Fibroblast of lung (primary cell): ENCODE results near the gene IL25. TPM values are rescaled to one million over a fixed set of nuclear protein-coding genes. Genes with fewer than 3 reads are reported as not detected.
"Not testable (repeated sequence)": the region's sequence is repeated elsewhere in the genome, so short reads cannot be mapped to it uniquely, and the experiment has no call there.

Source experiments
- DNase-seq, 2 donors: peaks; one replicate each; pipeline versions ENCODE4 v3.0.0 to v3.0.0-alpha.2; 2010; ENCODE audit warnings: low read depth in 2 of 2
- H2AFZ ChIP-seq: 2 replicates; pipeline ENCODE4 v1.5.1; 2012; ENCODE audit warnings: low read length, control low read depth, inconsistent platforms
- H3K27ac ChIP-seq: 2 replicates; pipeline ENCODE4 v1.5.1; 2011; ENCODE audit warnings: low read length, control low read depth; ENCODE audit not compliant: insufficient read depth
- H3K27me3 ChIP-seq: 2 replicates; pipeline ENCODE4 v1.5.1; 2011; ENCODE audit warnings: mild to moderate bottlenecking, low read length; ENCODE audit not compliant: control insufficient read depth, insufficient read depth
- H3K36me3 ChIP-seq: 2 replicates; pipeline ENCODE4 v1.5.1; 2011; ENCODE audit warnings: low read length; ENCODE audit not compliant: control insufficient read depth, insufficient read depth
- H3K4me1 ChIP-seq: 2 replicates; pipeline ENCODE4 v1.5.1; 2011; ENCODE audit warnings: low read length; ENCODE audit not compliant: control insufficient read depth, insufficient read depth; ENCODE audit errors: extremely low read depth
- H3K4me2 ChIP-seq: 2 replicates; pipeline ENCODE4 v1.5.1; 2011; ENCODE audit warnings: low read length, control low read depth; ENCODE audit not compliant: insufficient read depth; ENCODE audit errors: extremely low read depth
- H3K4me3 ChIP-seq, 4 experiments: fragments of 200-600 bp in 1 of 4; sonication (generic) in 1 of 4; replicated peaks in 1 of 4; 2 replicates each; pipeline ENCODE4 v1.5.1; 2011 to 2016; ENCODE audit warnings: low read length in 4 of 4, low read depth in 3 of 4, mild to moderate bottlenecking in 3 of 4, control low read depth in 2 of 4, inconsistent platforms in 1 of 4, mixed read lengths in 1 of 4; ENCODE audit not compliant: insufficient read depth in 1 of 4; ENCODE audit errors: control extremely low read depth in 1 of 4
- H3K79me2 ChIP-seq: 2 replicates; pipeline ENCODE4 v1.5.1; 2012; ENCODE audit warnings: mild to moderate bottlenecking, low read length, inconsistent platforms; ENCODE audit not compliant: control insufficient read depth, insufficient read depth
- H3K9ac ChIP-seq: 2 replicates; pipeline ENCODE4 v1.5.1; 2011; ENCODE audit warnings: mild to moderate bottlenecking, low read length, control low read depth; ENCODE audit not compliant: insufficient read depth
- H3K9me3 ChIP-seq: 2 replicates; pipeline ENCODE4 v1.5.1; 2012; ENCODE audit warnings: low read depth, low read length; ENCODE audit not compliant: control insufficient read depth, insufficient read depth
- H4K20me1 ChIP-seq: 2 replicates; pipeline ENCODE4 v1.5.1; 2011; ENCODE audit warnings: low read length; ENCODE audit not compliant: control insufficient read depth, insufficient read depth; ENCODE audit errors: extremely low read depth
- CTCF ChIP-seq, 2 donors: IDR thresholded peaks in 1 of 2; conservative IDR thresholded peaks in 1 of 2; 1 replicate in 1 of 2; 2 replicates in 1 of 2; pipeline ENCODE4 v1.5.1; 2011 to 2012; ENCODE audit warnings: low read length in 2 of 2, control low read depth in 1 of 2, inconsistent platforms in 1 of 2, low read depth in 1 of 2, mild to moderate bottlenecking in 1 of 2
- EZH2 ChIP-seq: IDR thresholded peaks from 2 replicates; pipeline ENCODE4 v1.5.1; 2012; ENCODE audit warnings: low read length, control low read depth, mild to moderate bottlenecking; ENCODE audit errors: missing control alignments
- polyA plus RNA-seq, 2 donors: library from polyadenylated mRNA; depleted of rRNA in 1 of 2; stranded (reverse) in 1 of 2; unstranded in 1 of 2; fragments of >200 nt; gene quantifications; 2 replicates each; pipeline ENCODE4 v1.2.1, GENCODE V29; 2011 to 2012; ENCODE audit warnings: missing spikeins in 1 of 2
- total RNA-seq: library from RNA; depleted of rRNA; stranded (reverse); fragments of >200 nt; gene quantifications from 2 replicates; pipeline ENCODE4 v1.2.1, GENCODE V29; 2014

Gene IL25
- total and polyA plus RNA-seq, 2 donors (not counting 1 experiment from before 2014, with no cell fraction given): not detected

GRCh38 chr14:23416801-23417200, 44.2 kb downstream of the IL25 start:
- H3K9me3 ChIP-seq: no peaks in the 10 kb centered on the region
- no peak overlapping the region for H3K4me3 ChIP-seq
- no peaks in the 10 kb centered on the region for H3K36me3 ChIP-seq
- no peak overlapping the region for H3K27ac ChIP-seq
- H3K4me2 ChIP-seq: no peak overlapping the region
- H3K4me1 ChIP-seq: no peaks in the 10 kb centered on the region
- no peaks in the 10 kb centered on the region for H3K79me2 ChIP-seq
- no peak overlapping the region for H3K9ac ChIP-seq
- TF ChIP-seq CTCF (conservative IDR thresholded peaks at IDR 0.05 in 1 of 2, IDR thresholded peaks at IDR 0.05 in 1 of 2; ENCODE audit: low read depth in 1 of 2, low read length in 2 of 2): no peak
- no peak for TF ChIP-seq EZH2
- no peak overlapping the region for H2AFZ ChIP-seq
- no peak for DNase-seq
- no peaks in the 10 kb centered on the region for H4K20me1 ChIP-seq
- peaks cover 8% of the 10 kb centered on the region for H3K27me3 ChIP-seq

- not testable (repeated sequence) for H4K20me1 ChIP-seq, DNase-seq, H3K9me3 ChIP-seq, H3K79me2 ChIP-seq, H3K4me2 ChIP-seq, H3K9ac ChIP-seq, H3K27me3 ChIP-seq, H3K27ac ChIP-seq, H3K4me1 ChIP-seq, H3K4me3 ChIP-seq, H2AFZ ChIP-seq, H3K36me3 ChIP-seq
Measured at GRCh38 chr14:23417269-23417668, 44.7 kb downstream of the IL25 start.

- no peak overlapping the region for H3K9ac ChIP-seq
- H3K27ac ChIP-seq: no peak overlapping the region
- no peak overlapping the region for H3K4me3 ChIP-seq
- H3K4me1 ChIP-seq: no peaks in the 10 kb centered on the region
- H3K4me2 ChIP-seq: no peak overlapping the region
- TF ChIP-seq CTCF (conservative IDR thresholded peaks at IDR 0.05 in 1 of 2, IDR thresholded peaks at IDR 0.05 in 1 of 2; ENCODE audit: low read depth in 1 of 2, low read length in 2 of 2): no peak
- no peak for TF ChIP-seq EZH2
- no peak overlapping the region for H2AFZ ChIP-seq
- no peak for DNase-seq
- H4K20me1 ChIP-seq: no peaks in the 10 kb centered on the region
- no peaks in the 10 kb centered on the region for H3K79me2 ChIP-seq
- H3K27me3 ChIP-seq: peaks cover 6% of the 10 kb centered on the region
- H3K36me3 ChIP-seq: no peaks in the 10 kb centered on the region
- H3K9me3 ChIP-seq: no peaks in the 10 kb centered on the region
Measured at GRCh38 chr14:23418021-23418420, 45.4 kb downstream of the IL25 start.

GRCh38 chr14:23419646-23420045, 47.0 kb downstream of the IL25 start:
- H2AFZ ChIP-seq, H3K27ac ChIP-seq, H3K79me2 ChIP-seq, H3K36me3 ChIP-seq, H3K4me3 ChIP-seq, H3K27me3 ChIP-seq, H3K9me3 ChIP-seq, H4K20me1 ChIP-seq, DNase-seq, H3K4me2 ChIP-seq, H3K9ac ChIP-seq, H3K4me1 ChIP-seq: not testable (repeated sequence)
